GM10248 (cell line): ENCODE measurements around the gene ZNF384.
A peak's percentile ranks its signal among the peaks of the same experiment; 100 is the strongest.

Experiments
- CTCF ChIA-PET: fragments of 300-600 bp; sonication (Branson Sonifier 250); formaldehyde crosslinking; extraction: SDS; loops from one replicate; lab custom pipeline; 2021; ENCODE audit warnings: antibody characterized with exemption; lab: Yijun Ruan, JAX
- POLR2A ChIA-PET: fragments of 350-650 bp; sonication (Branson Sonifier 250); formaldehyde crosslinking; extraction: SDS; loops from one replicate; lab custom pipeline; 2020; ENCODE audit warnings: antibody characterized with exemption; lab: Yijun Ruan, JAX
- DNase-seq: peaks from one replicate; pipeline ENCODE4 v3.0.0; 2012; ENCODE audit errors: extremely low spot score
- CTCF ChIP-seq: IDR thresholded peaks from 2 replicates; pipeline ENCODE4 v1.5.1; 2012; ENCODE audit warnings: mild to moderate bottlenecking, low read depth; ENCODE audit errors: extremely low read depth, missing control alignments, control extremely low read depth

ZNF384 gene

GRCh38 chr12:6688999-6689882, at the start of gene ZNF384:
Gene ZNF384 (minus strand): TSS chr12:6689375. CDS start chr12:6679520, 9,855 bp downstream.
- POLR2A ChIA-PET = interaction anchor here (0.5 to 1.7 kb wide), 22 partner anchors 8 to 218 kb away, joined by 3 to 17 read pairs (median 6); partner anchors contain the start of genes COPS7A, GAPDH, LPAR5 and MRPL51
- TF ChIP-seq CTCF = peak; percentile 2
- DNase-seq = peak; percentile 96
- CTCF ChIA-PET = interaction anchor here (0.6 to 2.0 kb wide), 19 partner anchors 9 to 183 kb away, joined by 3 to 9 read pairs (median 3); partner anchors contain the start of gene COPS7A

- no peak for DNase-seq
- no peak for TF ChIP-seq CTCF
- ChIA-PET CTCF (interaction anchor here (0.7 to 2.8 kb wide), 6 partner anchors 9 to 98 kb away, joined by 3 to 9 read pairs (median 4); partner anchors contain the start of genes MLF2 and ZNF384), POLR2A (no interaction called here)
These were observed 47.6 kb upstream of the ZNF384 start for GRCh38 chr12:6736754-6737153.

GRCh38 chr12:6735448-6736191, 46.4 kb upstream of the ZNF384 start:
- POLR2A ChIA-PET = no interaction called here

GRCh38 chr12:6734506-6735387, 45.6 kb upstream of the ZNF384 start:
- POLR2A ChIA-PET = no interaction called here
- DNase-seq = no peak
- CTCF ChIA-PET = interaction anchor here (0.8 to 6.7 kb wide), 8 partner anchors 11 to 138 kb away, joined by 3 to 41 read pairs (median 6); partner anchors contain the start of genes COPS7A, MLF2 and SPSB2
- TF ChIP-seq CTCF = no peak

More at GRCh38 chr12:6735448-6736191, 46.4 kb upstream of the ZNF384 start:
- peak; percentile 56 for DNase-seq
- peak; percentile 81 for TF ChIP-seq CTCF
- CTCF ChIA-PET = interaction anchor here (0.6 to 6.7 kb wide), 8 partner anchors 10 to 88 kb away, joined by 3 to 41 read pairs (median 6); partner anchors contain the start of genes COPS7A and MLF2

GRCh38 chr12:6730169-6730568, 41.0 kb upstream of the ZNF384 start:
- no peak for DNase-seq
- no peak for TF ChIP-seq CTCF
- CTCF ChIA-PET = interaction anchor here (0.9 to 6.7 kb wide), 4 partner anchors 23 to 86 kb away, joined by 3 to 41 read pairs (median 4); partner anchors contain the start of gene MLF2
- POLR2A ChIA-PET = interaction anchor here (0.6 kb wide), 1 partner anchor 41 kb away, joined by 3 read pairs; the partner anchor contains the start of gene ZNF384
